Right lobe of liver (tissue), 4 donors: Measurements from ENCODE around the gene PLXNA4.

Experiments
- POLR2A ChIP-seq: fragments of 450-650 bp; IDR thresholded peaks from one replicate; pipeline ENCODE4 v1.6.1; 2017; ENCODE audit warnings: antibody characterized with exemption, mild to moderate bottlenecking
- TF ChIP-seq, protein P1 (sequence below), 4 donors: fragments of 200-600 bp in 3 of 4; fragments of 450-650 bp in 1 of 4; IDR thresholded peaks; one replicate each; pipeline versions ENCODE4 v1.5.1 to v1.8.0; 2016 to 2022; ENCODE audit warnings: antibody characterized with exemption in 4 of 4, mild to moderate bottlenecking in 2 of 4
- donor health status: DM: no; HTN: no; CAD: no.
- donor health status: DM: no; HTN: no; CAD: no.
- donor health status: DM: no; HTN: yes; CAD: no.

DNA sequence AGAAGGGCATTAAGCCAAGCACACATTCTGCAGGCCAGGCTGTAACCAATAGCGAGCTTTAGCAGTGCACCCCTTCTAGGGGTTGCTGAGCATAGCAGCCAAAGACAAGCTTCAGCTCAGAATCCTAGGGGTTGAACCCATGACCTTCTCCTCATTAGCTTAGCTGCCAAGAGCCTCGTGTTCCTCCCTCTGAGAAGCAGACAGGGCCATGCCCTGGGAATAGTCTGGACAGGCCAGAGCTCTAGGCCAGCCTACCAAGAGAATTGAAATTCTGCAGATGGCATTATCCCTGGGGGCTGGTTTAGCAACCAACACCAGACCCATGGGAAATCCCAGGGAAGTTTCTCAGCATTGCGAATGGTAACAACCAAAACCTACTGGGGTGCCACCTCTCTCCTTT, 77.2 kb downstream of the PLXNA4 start:
- TF ChIP-seq, protein P1, sequence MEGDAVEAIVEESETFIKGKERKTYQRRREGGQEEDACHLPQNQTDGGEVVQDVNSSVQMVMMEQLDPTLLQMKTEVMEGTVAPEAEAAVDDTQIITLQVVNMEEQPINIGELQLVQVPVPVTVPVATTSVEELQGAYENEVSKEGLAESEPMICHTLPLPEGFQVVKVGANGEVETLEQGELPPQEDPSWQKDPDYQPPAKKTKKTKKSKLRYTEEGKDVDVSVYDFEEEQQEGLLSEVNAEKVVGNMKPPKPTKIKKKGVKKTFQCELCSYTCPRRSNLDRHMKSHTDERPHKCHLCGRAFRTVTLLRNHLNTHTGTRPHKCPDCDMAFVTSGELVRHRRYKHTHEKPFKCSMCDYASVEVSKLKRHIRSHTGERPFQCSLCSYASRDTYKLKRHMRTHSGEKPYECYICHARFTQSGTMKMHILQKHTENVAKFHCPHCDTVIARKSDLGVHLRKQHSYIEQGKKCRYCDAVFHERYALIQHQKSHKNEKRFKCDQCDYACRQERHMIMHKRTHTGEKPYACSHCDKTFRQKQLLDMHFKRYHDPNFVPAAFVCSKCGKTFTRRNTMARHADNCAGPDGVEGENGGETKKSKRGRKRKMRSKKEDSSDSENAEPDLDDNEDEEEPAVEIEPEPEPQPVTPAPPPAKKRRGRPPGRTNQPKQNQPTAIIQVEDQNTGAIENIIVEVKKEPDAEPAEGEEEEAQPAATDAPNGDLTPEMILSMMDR (IDR thresholded peaks at IDR 0.05), result no peak
- no peak for TF ChIP-seq POLR2A
